GM12874 (cell line): ENCODE measurements around the gene SFI1.

Experiments used
- CTCF ChIP-seq: IDR thresholded peaks from 2 replicates; pipeline ENCODE4 v1.5.1; 2011; ENCODE audit warnings: low read depth, mild to moderate bottlenecking, control low read depth, low read length, moderate library complexity; ENCODE audit not compliant: insufficient read depth

Gene SFI1

GRCh38 chr22:31647523-31648320 lies 151.4 kb downstream of the SFI1 start:
- no peak for TF ChIP-seq CTCF

GRCh38 chr22:31650391-31650790 lies 154.1 kb downstream of the SFI1 start:
- TF ChIP-seq CTCF, result no peak

- TF ChIP-seq CTCF, result no peak
Measured at GRCh38 chr22:31651664-31652063, 155.3 kb downstream of the SFI1 start.

GRCh38 chr22:31652088-31652487 lies 155.8 kb downstream of the SFI1 start:
- no peak for TF ChIP-seq CTCF

- TF ChIP-seq CTCF, result no peak
Measured at GRCh38 chr22:31652911-31653684, 156.8 kb downstream of the SFI1 start.

- TF ChIP-seq CTCF, result no peak
Measured at GRCh38 chr22:31653944-31654343, 157.6 kb downstream of the SFI1 start.

GRCh38 chr22:31654408-31654807 lies 158.1 kb downstream of the SFI1 start:
- TF ChIP-seq CTCF, result no peak
